OCI-M2 (cell line): ENCODE results near the gene TBC1D4.
A peak's percentile ranks its signal among the peaks of the same experiment; 100 is the strongest.

Experiments
- DNase-seq: peaks from one replicate; lab custom pipeline; 2025; ENCODE audit not compliant: unreplicated experiment; lab: John Stamatoyannopoulos, UW

Gene TBC1D4

DNA sequence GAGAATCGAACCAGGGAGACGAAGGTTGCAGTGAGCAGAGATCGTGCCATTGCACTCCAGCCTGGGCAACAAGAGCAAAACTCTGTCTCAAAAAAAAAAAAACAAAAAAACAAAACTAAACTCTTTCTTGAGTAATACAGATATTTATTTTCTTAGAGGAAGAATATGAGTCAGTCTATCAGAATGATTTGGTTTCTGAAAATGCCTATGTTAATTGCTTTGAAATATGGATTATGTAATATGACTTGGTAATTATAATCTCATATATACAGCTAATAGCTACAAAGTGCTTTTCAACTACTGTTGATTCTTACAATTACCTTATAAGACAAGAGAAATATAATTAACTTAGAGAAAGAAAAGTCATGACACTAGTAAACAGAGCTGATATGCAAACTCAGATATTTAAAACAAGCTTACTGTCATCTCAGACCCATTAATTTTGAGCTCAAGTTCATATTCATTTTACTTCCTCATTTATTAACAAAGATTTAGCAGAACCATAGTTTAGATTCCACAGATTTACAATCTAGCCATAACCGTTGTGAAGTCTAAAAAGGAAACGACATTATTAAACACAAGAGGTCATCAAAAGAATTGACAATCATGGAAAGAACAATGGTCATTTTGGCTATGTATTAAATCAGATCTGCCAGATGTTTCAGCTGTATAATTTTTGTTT, 88.0 kb downstream of the TBC1D4 start:
- no peak for DNase-seq

DNA sequence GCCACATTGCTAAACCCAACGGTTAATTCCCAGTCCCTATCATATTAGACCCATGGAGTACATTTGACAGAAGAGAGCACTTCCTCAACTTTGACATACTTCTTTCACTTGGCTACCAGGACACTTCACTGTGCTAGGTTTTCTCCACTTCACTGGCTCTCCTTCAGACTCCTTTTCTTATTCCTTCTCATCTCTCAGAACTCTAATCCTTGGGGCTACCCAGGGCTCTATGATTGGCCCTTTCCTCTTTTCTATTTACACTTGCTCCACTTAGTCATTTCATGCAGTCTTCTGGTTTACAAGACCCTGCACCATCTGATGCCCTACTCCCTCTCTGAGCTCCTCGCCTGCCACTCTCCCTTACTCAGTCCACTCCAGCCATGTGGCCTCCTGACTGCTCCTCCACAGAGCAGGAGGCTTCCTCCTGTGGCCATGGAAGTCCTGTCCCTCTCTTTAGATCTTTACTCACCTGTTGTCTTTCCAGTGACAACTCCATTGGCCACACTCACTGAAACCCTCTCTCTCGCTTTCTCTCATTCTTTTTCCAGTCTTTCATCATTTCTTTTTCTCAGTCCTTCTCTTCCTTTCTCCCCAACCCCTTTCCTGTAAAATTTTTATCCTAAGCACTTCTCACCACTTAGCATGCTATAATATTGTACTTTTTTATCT, 90.4 kb downstream of the TBC1D4 start:
- no peak for DNase-seq

DNA sequence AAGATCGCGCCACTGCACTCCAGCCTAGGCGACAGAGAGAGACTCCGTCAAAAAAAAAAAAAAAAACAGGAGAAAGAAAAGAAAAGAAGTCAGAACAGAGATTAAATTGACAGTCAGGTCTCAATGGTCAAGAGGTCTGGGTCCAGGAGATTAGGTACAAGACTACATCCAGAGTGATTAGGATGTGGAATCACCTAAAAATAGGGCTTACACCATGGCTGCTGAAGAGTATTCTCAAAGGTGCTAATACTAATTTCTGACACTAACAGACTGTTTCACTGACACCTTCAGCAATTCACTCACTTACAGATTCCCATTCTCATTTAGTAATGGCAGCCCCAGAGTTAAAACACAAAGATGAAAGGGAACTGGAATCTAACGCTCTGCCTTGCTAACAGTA, 91.7 kb downstream of the TBC1D4 start:
- DNase-seq = no peak

DNA sequence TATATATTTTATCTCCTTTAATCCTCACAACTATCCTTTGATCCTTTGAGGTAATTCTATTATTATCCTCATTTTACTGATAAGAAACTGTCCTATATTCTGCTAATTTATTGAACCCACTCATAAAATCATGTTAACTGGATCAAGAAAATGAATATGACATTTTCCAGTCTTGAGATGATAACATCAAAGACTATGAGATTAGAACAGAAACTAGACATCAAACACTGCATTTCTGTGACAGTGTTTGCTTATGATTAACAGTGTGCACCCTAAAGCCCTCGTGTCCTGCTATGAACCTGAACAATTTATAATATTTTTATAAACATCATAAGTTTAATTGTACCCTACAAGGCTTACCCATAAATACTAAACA, 96.3 kb downstream of the TBC1D4 start:
- no peak for DNase-seq

DNA sequence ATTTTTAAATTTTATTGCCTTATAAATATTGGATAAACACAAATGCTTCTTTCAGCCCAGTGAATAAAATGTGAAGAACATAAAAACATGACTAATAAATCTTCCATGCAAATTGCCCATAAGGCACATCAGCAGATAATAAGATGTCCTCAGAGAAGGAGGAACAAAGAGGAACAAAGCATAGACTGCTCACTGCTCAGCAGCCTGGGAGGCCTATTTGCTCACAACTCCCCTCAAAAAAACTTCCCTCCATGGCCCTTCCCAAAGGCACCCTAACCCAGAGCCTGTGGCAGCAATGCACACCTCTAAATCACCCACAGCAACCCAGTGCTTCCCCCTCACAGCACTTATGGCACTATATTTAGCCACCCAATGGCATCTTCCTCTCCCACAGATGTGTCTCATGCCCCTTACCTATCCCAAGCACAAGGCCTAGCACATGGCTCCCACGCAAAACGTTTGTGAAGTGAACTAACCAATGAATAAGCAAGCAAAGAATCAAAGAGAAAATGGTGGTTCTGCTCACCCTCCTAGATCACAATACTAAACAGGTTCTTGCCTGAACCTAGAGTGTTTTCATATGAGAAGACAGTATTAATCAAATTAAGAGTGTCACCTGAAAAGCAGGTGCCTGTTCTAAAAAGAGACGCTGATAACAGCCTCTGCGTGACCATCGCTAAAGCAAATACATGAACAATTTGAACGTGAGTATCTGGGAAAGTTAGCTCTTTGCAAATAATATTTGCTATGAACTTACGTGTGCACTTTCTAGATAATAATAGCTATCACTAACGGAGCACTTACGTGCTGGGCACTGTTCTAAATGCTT, 96.9 kb downstream of the TBC1D4 start:
- no peak for DNase-seq

DNA sequence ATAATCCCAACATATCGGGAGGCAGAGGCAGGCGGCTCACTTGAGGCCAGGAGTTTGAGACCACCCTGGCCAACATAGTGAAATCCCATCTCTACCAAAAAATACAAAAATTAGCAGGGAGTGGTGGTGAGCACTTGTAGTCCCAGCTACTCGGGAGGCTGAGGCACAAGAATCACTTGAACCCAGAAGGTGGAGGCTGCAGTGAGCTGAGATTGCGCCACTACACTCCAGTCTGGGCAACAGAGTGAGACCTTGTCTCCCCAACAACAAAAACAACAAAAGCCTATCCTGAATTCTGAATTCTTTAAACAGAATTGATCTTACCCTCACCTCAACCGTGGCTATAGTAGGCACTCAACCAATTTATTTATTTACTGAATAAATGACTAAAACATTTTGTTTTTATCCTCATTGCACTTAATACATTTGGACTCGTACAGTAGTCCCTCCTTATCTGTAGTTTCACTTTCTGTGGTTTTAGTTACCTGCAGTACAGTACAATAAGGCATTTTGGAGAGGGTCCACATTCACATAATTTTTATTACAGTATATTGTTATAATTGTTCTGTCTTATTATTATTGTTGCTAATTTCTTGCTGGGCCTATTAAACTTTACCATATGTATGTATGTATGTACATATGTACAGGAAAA, 98.8 kb downstream of the TBC1D4 start:
- no peak for DNase-seq

DNA sequence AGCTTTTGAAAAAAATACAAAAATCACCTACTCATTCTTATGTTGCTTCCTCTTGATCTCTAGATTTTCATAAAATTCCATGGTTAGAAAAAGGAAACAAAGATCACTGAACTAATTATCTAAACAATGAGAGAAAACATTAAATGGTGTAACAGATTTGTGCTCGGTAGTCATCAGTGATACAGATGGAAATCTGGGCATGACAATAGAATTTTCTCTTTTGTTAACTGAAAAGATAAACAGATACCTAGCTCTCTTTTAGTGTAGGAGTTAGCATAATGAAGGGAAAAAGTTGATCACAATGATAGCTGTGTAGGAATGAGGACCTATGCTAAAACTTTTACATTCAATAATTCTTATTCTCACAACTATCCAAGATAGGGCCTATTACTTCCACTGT, 103.7 kb downstream of the TBC1D4 start:
- no peak for DNase-seq

DNA sequence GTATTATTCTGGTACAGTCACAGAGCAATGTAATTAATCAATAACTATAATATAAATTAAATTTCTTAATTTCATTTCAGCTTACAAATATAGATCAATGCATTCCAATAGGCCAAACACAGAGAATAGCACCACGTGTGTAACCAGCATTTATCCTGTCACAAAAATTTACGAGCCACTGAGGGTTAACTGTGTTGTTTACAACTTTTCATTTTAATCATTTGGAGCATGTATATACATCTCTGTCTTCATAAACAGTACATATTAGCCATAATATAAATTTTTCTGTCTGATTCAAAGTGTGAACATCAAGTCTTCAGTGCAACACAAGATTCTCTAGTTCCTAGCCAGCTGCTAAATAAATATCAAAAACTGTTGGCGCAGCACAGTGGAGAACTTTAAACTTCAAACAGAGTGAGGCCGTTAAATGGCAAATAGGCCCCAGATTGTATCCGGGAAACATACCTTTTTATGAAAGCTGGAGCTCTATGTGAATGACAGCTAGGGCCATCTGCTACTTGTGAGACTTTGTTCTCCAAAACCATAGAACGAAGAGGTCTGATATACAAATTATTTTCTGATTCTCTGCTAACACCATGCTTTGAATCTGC, 105.1 kb downstream of the TBC1D4 start:
- no peak for DNase-seq

DNA sequence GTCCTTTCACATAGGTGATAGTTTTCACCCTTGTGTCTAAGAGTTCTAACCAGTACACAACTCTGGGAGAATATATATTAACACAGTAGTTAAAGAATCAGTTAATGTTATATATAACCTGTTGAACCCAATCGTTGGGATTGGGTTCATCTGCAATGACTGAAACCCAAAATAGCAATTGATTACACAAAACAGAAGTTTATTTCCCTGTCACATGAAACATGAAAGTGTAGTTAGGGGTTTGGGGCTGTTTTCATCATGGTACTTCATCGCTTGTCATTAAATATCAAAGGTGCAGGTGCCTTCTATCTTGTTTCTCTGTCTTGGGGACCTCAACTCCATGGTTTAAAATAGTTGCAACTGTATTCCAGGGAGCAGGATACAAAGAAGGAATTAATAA, 106.6 kb downstream of the TBC1D4 start:
- no peak for DNase-seq

DNA sequence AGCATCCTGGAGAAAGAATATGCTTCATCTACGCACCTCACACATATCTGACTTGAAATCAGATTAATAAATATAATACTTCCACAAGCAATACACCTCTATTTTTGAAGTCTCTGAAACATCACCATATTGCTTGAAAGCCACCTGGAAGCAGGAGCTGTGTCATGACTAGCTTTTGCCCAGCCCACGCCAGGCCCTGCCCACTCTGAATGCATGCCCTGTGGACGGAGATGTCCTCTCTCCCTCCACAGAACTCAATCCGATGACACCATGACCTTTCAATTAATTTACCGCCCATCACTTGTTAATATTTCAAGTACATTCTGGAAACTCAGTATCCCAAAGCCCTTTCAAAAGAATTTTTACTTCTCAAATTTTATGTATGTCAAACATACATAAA, 108.0 kb downstream of the TBC1D4 start:
- DNase-seq = no peak

DNA sequence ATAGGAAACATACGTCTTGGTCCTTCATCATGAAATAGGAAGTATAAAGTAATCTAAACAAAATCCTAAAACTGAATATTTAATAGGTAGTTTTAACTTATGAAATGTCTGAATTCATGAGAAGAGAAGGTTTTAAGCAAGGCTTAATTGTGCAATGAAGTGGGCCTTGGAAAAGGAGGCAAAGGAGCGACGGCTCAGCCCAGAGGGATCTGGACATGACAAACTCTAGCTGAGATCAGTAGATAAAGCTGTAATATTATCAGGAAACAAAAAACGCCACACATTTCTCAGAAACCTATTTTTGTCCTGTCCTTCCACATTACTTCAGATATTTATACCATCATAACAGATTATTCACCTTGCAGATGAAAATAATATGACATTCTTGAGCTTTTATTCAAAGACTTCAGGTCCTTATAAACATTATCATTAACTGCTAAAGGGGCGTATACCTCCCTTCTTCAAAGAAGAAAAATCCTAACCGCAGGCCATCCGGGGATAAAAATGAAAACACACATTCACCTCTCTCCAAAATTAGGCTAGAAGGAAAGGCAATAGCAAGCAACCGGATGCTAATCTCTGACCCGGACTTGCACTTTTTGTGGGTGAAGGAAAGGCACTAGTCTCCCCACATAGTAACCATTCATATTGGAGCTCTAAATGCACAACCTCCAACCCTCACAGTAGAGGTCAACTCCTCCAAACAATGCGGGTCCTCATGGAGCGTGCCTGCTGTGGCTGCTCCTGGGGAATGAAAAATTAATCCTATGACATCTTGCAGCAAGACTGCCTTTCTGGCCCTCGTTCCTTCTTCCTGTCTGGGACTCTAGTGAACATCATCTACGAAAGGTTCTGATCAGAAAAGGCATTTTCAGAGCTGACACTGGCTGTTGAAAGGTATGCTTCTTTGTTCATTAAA, 108.8 kb downstream of the TBC1D4 start:
- no peak for DNase-seq

DNA sequence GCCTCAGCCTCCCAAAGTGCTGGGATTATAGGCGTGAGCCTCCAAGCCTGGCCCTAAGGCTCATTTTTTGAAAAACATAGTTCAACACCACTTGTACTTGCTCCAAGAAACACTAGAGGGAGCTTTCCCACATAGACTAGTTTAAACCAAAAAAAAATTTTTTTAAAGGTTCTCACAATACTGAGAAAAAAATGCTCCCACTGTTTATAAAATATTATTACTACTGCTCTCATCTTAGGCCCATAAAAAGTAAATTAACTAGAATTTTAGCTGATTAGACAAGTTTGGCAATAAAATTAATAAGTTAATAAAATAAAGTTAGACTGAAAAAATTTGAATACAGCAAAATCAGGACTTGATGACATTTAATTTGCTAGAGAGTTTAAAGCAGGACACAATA, 109.5 kb downstream of the TBC1D4 start:
- peak; percentile 15 for DNase-seq

DNA sequence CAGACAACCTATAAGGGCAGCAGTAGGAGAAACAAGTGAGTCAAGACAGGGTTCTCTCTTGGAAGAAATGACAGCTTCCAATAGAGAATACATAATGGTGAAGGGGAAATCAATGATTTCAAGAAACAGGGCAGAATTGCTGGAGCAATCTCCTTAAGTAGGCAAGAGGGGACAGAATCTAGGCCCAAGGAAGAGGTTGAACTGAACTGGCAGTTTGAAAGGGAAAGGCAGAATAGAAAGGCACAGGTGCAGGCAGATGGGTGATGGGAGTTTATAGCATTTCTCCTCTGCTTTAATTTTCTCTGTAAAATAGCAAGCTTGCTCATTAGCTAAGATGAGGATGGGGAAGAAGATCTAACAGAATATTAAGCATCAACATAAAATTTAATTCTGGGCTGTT, 110.8 kb downstream of the TBC1D4 start:
- DNase-seq = no peak

DNA sequence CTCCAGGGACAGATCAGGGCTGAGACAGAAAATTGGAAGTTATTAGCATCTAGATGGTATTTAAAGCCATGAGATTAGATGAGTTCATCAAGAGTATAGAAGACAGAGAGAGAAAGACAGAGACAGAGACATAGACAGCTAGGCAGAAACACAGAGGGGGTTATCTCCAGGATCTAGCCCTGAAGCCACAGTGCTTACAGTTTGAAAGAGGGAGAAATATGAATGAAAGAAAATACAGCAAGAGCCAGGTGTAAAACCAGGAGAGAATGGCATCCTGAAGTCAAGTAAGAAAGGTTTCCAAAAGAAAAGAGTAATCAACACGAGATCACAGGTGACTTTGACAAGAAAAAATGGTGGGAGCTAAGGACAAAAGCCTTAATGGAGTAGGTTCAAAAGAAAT, 111.2 kb downstream of the TBC1D4 start:
- DNase-seq = no peak

DNA sequence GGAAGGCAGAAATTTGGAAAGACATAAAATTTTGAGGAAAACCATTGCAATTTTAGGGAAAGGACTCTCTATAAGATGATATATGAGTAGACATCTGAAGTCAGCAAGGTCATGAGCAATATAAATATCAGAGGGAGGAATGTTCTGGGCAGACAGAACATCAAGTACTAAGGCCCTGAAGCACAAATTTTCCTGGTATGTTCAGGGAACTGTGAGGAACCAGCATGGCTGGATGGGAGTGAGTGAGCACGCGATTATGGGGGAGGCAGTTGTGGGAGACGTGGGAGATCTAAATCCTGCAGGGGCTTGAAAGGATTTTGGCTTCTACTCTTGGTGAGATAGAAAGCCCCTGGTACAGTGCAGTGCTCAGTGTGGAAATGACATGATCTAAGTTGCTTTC, 112.0 kb downstream of the TBC1D4 start:
- no peak for DNase-seq

DNA sequence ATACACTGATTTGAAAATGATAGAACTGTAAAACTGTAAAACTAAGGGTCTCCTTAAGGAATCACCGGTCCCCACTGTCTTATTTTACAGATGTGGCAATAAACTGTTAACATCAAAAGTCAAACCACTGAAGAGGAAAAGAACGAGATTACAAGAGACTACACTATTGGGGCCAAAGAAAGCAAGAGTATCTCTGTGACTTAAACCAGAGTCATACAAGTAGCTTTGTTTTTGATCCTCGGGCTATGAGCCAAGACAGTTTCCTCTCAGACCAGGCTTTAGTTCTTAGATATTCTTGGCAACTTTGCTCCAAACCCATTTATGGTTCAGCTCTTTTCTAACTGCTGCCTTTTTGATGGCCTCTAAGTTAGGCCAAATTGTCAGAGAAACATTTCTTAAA, 113.8 kb downstream of the TBC1D4 start:
- no peak for DNase-seq

DNA sequence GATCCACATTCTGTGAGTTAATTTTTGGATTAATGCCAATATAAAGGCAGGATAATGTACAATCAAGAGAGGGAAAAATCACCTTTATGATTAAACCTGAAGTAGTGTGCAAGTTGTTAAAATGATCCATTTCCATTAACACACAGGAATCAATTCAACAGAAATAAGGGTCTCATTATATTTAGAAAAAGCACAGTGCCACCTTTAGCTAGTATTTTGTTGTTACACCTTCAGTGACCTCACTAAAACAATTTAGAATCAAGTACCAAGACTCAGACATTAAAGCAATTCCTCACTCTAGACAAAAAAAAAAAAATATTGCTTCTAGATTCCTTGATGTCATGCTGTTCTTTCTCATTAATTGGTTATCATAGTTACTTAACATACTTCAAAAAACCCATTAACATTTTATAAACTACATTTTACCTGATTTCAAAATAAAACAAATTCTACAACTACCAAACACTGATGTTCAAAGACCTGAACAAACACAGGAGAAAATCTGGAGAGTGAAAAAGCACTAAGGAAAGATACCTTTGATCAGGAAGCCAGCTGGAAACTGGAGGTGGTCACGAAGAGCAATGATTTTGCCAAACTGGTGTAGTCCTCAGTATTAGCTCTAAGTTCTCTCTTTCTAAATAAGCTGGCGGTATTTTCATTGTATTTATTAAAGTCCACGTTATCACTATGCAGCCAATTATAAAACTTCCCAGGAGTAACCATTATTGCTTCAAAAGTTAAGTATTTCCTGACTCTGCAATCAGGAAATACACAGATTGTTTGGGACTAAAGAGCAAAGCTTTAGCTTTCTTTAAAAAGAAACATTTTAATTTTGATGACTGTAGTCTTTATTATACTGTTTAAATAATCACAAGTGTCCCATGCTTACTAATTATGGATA, 115.3 kb downstream of the TBC1D4 start:
- DNase-seq = no peak

DNA sequence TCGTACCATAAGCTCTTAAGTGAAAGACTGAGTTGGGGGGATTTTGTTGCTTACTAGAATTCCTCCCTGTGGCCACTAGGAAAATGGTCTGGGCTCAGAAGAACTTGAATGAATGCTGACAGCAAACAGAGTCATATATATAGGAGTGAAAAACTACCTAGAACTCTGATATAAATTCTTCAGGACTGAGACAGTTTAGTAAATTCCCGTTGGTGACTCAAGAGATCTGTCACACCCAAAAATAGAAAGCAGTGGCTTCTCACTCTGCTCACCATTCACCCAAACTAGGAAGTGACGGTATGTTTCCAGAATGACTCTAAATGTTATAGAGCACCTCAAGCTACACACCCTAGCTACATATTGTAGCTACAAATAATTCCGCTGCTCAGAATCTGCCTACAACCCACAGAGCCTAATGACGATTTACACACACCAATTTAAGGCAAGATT, 116.2 kb downstream of the TBC1D4 start:
- no peak for DNase-seq

DNA sequence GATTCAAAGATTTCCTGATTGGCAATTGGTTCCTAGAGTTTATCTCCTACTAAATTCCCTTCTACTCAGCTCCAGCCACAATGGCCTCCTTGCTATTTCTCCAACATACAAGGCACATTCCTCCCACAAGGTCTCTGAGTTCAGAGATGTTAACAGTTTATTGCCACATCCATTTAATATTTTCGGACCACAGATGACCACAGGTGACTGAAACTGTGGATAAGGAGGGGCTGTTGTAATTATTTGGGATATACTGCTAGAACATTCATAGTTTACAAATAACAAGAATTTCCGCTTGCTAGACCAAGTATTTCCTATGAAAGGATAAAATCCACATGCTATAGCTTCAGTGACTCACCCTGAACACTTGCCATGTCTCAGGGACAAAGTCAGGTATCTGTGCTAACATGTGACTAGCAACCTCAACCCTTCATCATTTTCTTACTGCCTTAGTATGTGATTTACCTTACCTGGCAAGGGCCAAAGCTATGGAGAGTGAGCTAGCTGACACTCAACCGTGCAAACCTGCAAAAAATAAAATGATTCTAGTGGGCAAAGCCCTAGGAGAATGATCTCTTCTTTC, 117.7 kb downstream of the TBC1D4 start:
- no peak for DNase-seq
